GM21786 (cell line): ENCODE results near the gene SNX8.
"Not testable (repeated sequence)": the region's sequence is repeated elsewhere in the genome, so short reads cannot be mapped to it uniquely, and the experiment has no call there.

Experiments used
- ATAC-seq: cut with Tn5 transposase; IDR thresholded peaks from one replicate; pipeline ENCODE4 v1.9.1; 2021; ENCODE audit not compliant: unreplicated experiment

The SNX8 gene

GRCh38 chr7:2326951-2327350 lies 12.7 kb upstream of the SNX8 start:
- ATAC-seq: no peak

GRCh38 chr7:2325162-2325561 lies 10.9 kb upstream of the SNX8 start:
- no peak for ATAC-seq

GRCh38 chr7:2321020-2321419 lies 6.8 kb upstream of the SNX8 start:
- no peak for ATAC-seq

GRCh38 chr7:2317556-2318293 lies 3.5 kb upstream of the SNX8 start:
- no peak for ATAC-seq

GRCh38 chr7:2316578-2316977 lies 2.3 kb upstream of the SNX8 start:
- ATAC-seq: no peak

- ATAC-seq: no peak
Measured at GRCh38 chr7:2315787-2316186, 1.5 kb upstream of the SNX8 start.

GRCh38 chr7:2314956-2315530 lies 802 bp upstream of the SNX8 start:
- ATAC-seq: not testable (repeated sequence)

GRCh38 chr7:2313450-2314208 lies 612 bp downstream of the SNX8 start:
- ATAC-seq: peak; percentile 23

GRCh38 chr7:2312267-2312929 lies 1.8 kb downstream of the SNX8 start:
- no peak for ATAC-seq

- ATAC-seq: no peak
Measured at GRCh38 chr7:2309889-2310331, 4.3 kb downstream of the SNX8 start.

GRCh38 chr7:2307690-2308107 lies 6.5 kb downstream of the SNX8 start:
- ATAC-seq: peak; percentile 50

- no peak for ATAC-seq
Measured at GRCh38 chr7:2306688-2307087, 7.6 kb downstream of the SNX8 start.

GRCh38 chr7:2305258-2305657 lies 9.0 kb downstream of the SNX8 start:
- not testable (repeated sequence) for ATAC-seq

- ATAC-seq: not testable (repeated sequence)
Measured at GRCh38 chr7:2303520-2303919, 10.7 kb downstream of the SNX8 start.

GRCh38 chr7:2302743-2303397 lies 11.4 kb downstream of the SNX8 start:
- not testable (repeated sequence) for ATAC-seq

GRCh38 chr7:2301511-2301863 lies 12.8 kb downstream of the SNX8 start:
- no peak for ATAC-seq

GRCh38 chr7:2299870-2300512 lies 14.2 kb downstream of the SNX8 start:
- ATAC-seq: no peak

- ATAC-seq: no peak
Measured at GRCh38 chr7:2299131-2299829, 15.0 kb downstream of the SNX8 start.

- ATAC-seq: no peak
Measured at GRCh38 chr7:2296832-2297231, 17.4 kb downstream of the SNX8 start.
